Kidney epithelial cell (primary cell): ENCODE data around the gene SLC35F3. TPM values are rescaled to one million over a fixed set of nuclear protein-coding genes. Genes with fewer than 3 reads are reported as not detected.

Source experiments
- DNase-seq: peaks from one replicate; pipeline ENCODE4 v3.0.0-alpha.2; 2010; ENCODE audit warnings: low read depth
- H3K27me3 ChIP-seq: 2 replicates; pipeline ENCODE4 v1.6.0; 2011; ENCODE audit warnings: low read length; ENCODE audit not compliant: control insufficient read depth, insufficient read depth
- H3K36me3 ChIP-seq: 2 replicates; pipeline ENCODE4 v1.5.1; 2011; ENCODE audit warnings: low read length; ENCODE audit not compliant: control insufficient read depth, insufficient read depth
- H3K4me3 ChIP-seq: 2 replicates; pipeline ENCODE4 v1.5.1; 2011; ENCODE audit warnings: low read depth, mild to moderate bottlenecking, control low read depth, low read length
- CTCF ChIP-seq: IDR thresholded peaks from 2 replicates; pipeline ENCODE4 v1.5.1; 2011; ENCODE audit warnings: mild to moderate bottlenecking, moderate library complexity, low read length, control low read depth, inconsistent platforms; ENCODE audit not compliant: insufficient read depth, poor library complexity, severe bottlenecking
- total RNA-seq: library from RNA; depleted of rRNA; stranded (reverse); fragments of >200 nt; gene quantifications from 2 replicates; pipeline ENCODE4 v1.2.3, GENCODE V29; 2015

Gene SLC35F3
- total RNA-seq, 1 donor from 2014 or later, result 1.1 TPM

GRCh38 chr1:233936842-233937241, 32.4 kb downstream of the SLC35F3 start:
- TF ChIP-seq CTCF, result no peak
- no peaks in the 10 kb centered on the region for H3K36me3 ChIP-seq
- H3K27me3 ChIP-seq, result no peaks in the 10 kb centered on the region
- DNase-seq, result no peak
- no peak overlapping the region for H3K4me3 ChIP-seq

- Histone ChIP-seq H3K4me3 (no peak overlapping the region), H3K36me3 (no peaks in the 10 kb centered on the region), H3K27me3 (no peaks in the 10 kb centered on the region)
- no peak for TF ChIP-seq CTCF
- no peak for DNase-seq
These were observed 34.0 kb downstream of the SLC35F3 start for GRCh38 chr1:233938476-233938875.

GRCh38 chr1:233939451-233939850, 35.0 kb downstream of the SLC35F3 start:
- no peak overlapping the region for H3K4me3 ChIP-seq
- TF ChIP-seq CTCF, result no peak
- no peaks in the 10 kb centered on the region for H3K27me3 ChIP-seq
- no peaks in the 10 kb centered on the region for H3K36me3 ChIP-seq
- no peak for DNase-seq

GRCh38 chr1:233940908-233941307, 36.4 kb downstream of the SLC35F3 start:
- DNase-seq, result no peak

GRCh38 chr1:233944601-233945000, 40.1 kb downstream of the SLC35F3 start:
- Histone ChIP-seq H3K27me3 (no peaks in the 10 kb centered on the region), H3K36me3 (no peaks in the 10 kb centered on the region), H3K4me3 (no peak overlapping the region)
- no peak for TF ChIP-seq CTCF
- DNase-seq, result no peak

More at GRCh38 chr1:233940908-233941307, 36.4 kb downstream of the SLC35F3 start:
- TF ChIP-seq CTCF, result no peak
- Histone ChIP-seq H3K36me3 (no peaks in the 10 kb centered on the region), H3K27me3 (no peaks in the 10 kb centered on the region), H3K4me3 (no peak overlapping the region)

GRCh38 chr1:233945573-233945972, 41.1 kb downstream of the SLC35F3 start:
- TF ChIP-seq CTCF, result no peak
- Histone ChIP-seq H3K36me3 (no peaks in the 10 kb centered on the region), H3K4me3 (no peak overlapping the region), H3K27me3 (no peaks in the 10 kb centered on the region)
- DNase-seq, result peak; percentile 86
